HG03066 (cell line): ENCODE results near the gene CDC34.

Source experiments
- ATAC-seq: cut with Tn5 transposase; IDR thresholded peaks from one replicate; pipeline ENCODE4 v1.9.1; 2021; ENCODE audit warnings: low read depth; ENCODE audit not compliant: unreplicated experiment

CDC34 gene

GRCh38 chr19:496986-497385 lies 34.6 kb upstream of the CDC34 start:
- ATAC-seq, result no peak

- ATAC-seq, result no peak
These were observed 34.1 kb upstream of the CDC34 start for GRCh38 chr19:497491-497868.

- ATAC-seq, result no peak
These were observed 33.6 kb upstream of the CDC34 start for GRCh38 chr19:497869-498510.

- ATAC-seq, result no peak
These were observed 33.1 kb upstream of the CDC34 start for GRCh38 chr19:498511-498891.

- ATAC-seq, result no peak
These were observed 32.5 kb upstream of the CDC34 start for GRCh38 chr19:498977-499623.

- ATAC-seq, result no peak
These were observed 29.9 kb upstream of the CDC34 start for GRCh38 chr19:501646-502045.

GRCh38 chr19:504616-505015 lies 26.9 kb upstream of the CDC34 start:
- no peak for ATAC-seq

GRCh38 chr19:506404-507285 lies 24.9 kb upstream of the CDC34 start:
- ATAC-seq, result peak; percentile 72

GRCh38 chr19:507286-508203 lies 24.0 kb upstream of the CDC34 start, which contains the start of gene TPGS1:
Gene TPGS1, plus strand, starts transcription at chr19:507497. Its CDS starts 10 bp downstream, at chr19:507507.
- peak; percentile 57 for ATAC-seq

GRCh38 chr19:508204-509150 lies 23.1 kb upstream of the CDC34 start:
- ATAC-seq, result no peak

GRCh38 chr19:510606-511100 lies 20.9 kb upstream of the CDC34 start:
- ATAC-seq, result no peak

- ATAC-seq, result no peak
These were observed 20.3 kb upstream of the CDC34 start for GRCh38 chr19:511101-511851.

- no peak for ATAC-seq
These were observed 18.8 kb upstream of the CDC34 start for GRCh38 chr19:512547-513365.

- ATAC-seq, result no peak
These were observed 18.0 kb upstream of the CDC34 start for GRCh38 chr19:513368-514165.

GRCh38 chr19:514166-514663 lies 17.3 kb upstream of the CDC34 start:
- ATAC-seq, result no peak

- ATAC-seq, result no peak
These were observed 13.6 kb upstream of the CDC34 start for GRCh38 chr19:517721-518597.
